ENCODE results near the gene MATCAP1.

Gene MATCAP1

GRCh38 chr16:67173323-67173722 lies 10.4 kb downstream of the MATCAP1 start:
- peak overlapping the region; percentile 67 for H3K9ac ChIP-seq (ENCODE audit: low read length)
- no peaks in the 10 kb centered on the region for H3K36me3 ChIP-seq (ENCODE audit: control insufficient read depth, insufficient read depth, low read length)
- peaks cover 3% of the 10 kb centered on the region for H3K27me3 ChIP-seq (ENCODE audit: control insufficient read depth, insufficient read depth, low read length)
- peak overlapping the region; percentile 32 for H3K4me3 ChIP-seq (ENCODE audit: low read length)
- no peaks in the 10 kb centered on the region for H3K9me3 ChIP-seq (ENCODE audit: control insufficient read depth, low read length)
- H3K4me1 ChIP-seq (ENCODE audit: control insufficient read depth, insufficient read depth, low read length), result peaks cover 47% of the 10 kb centered on the region

GRCh38 chr16:67170949-67171649 lies 12.7 kb downstream of the MATCAP1 start:
- Histone ChIP-seq H3K9me3 (ENCODE audit: control insufficient read depth, low read length) (no peaks in the 10 kb centered on the region), H3K27me3 (ENCODE audit: control insufficient read depth, insufficient read depth, low read length) (peaks cover 3% of the 10 kb centered on the region), H3K4me3 (ENCODE audit: low read length) (no peak overlapping the region), H3K9ac (ENCODE audit: low read length) (peak overlapping the region; percentile 67), H3K4me1 (ENCODE audit: control insufficient read depth, insufficient read depth, low read length) (peaks cover 38% of the 10 kb centered on the region), H3K36me3 (ENCODE audit: control insufficient read depth, insufficient read depth, low read length) (peaks cover 4% of the 10 kb centered on the region)

GRCh38 chr16:67170168-67170948 lies 13.4 kb downstream of the MATCAP1 start, which contains the start of gene NOL3:
NOL3 (plus strand) TSS chr16:67170538.
- peak within 1 kb of the TSS; percentile 67 for H3K9ac ChIP-seq (ENCODE audit: low read length)
- peak within 1 kb of the TSS; percentile 63 for H3K4me3 ChIP-seq (ENCODE audit: low read length)
- H3K27me3 ChIP-seq (ENCODE audit: control insufficient read depth, insufficient read depth, low read length), result peaks cover 7% of the 10 kb centered on the region
- no peaks in the 10 kb centered on the region for H3K9me3 ChIP-seq (ENCODE audit: control insufficient read depth, low read length)
- peaks cover 40% of the 10 kb centered on the region for H3K4me1 ChIP-seq (ENCODE audit: control insufficient read depth, insufficient read depth, low read length)
- H3K36me3 ChIP-seq (ENCODE audit: control insufficient read depth, insufficient read depth, low read length), result peaks cover 4% of the 10 kb centered on the region

GRCh38 chr16:67169642-67170167 lies 14.1 kb downstream of the MATCAP1 start:
- Histone ChIP-seq H3K9ac (ENCODE audit: low read length) (peak overlapping the region; percentile 66), H3K27me3 (ENCODE audit: control insufficient read depth, insufficient read depth, low read length) (peaks cover 11% of the 10 kb centered on the region), H3K9me3 (ENCODE audit: control insufficient read depth, low read length) (no peaks in the 10 kb centered on the region), H3K4me1 (ENCODE audit: control insufficient read depth, insufficient read depth, low read length) (peaks cover 45% of the 10 kb centered on the region), H3K36me3 (ENCODE audit: control insufficient read depth, insufficient read depth, low read length) (peaks cover 4% of the 10 kb centered on the region), H3K4me3 (ENCODE audit: low read length) (peak overlapping the region; percentile 63)

GRCh38 chr16:67169011-67169451 lies 14.7 kb downstream of the MATCAP1 start:
- peaks cover 11% of the 10 kb centered on the region for H3K27me3 ChIP-seq (ENCODE audit: control insufficient read depth, insufficient read depth, low read length)
- no peak overlapping the region for H3K9ac ChIP-seq (ENCODE audit: low read length)
- peaks cover 4% of the 10 kb centered on the region for H3K36me3 ChIP-seq (ENCODE audit: control insufficient read depth, insufficient read depth, low read length)
- no peaks in the 10 kb centered on the region for H3K9me3 ChIP-seq (ENCODE audit: control insufficient read depth, low read length)
- no peak overlapping the region for H3K4me3 ChIP-seq (ENCODE audit: low read length)
- peaks cover 42% of the 10 kb centered on the region for H3K4me1 ChIP-seq (ENCODE audit: control insufficient read depth, insufficient read depth, low read length)

GRCh38 chr16:67167588-67167987 lies 16.2 kb downstream of the MATCAP1 start:
- no peak overlapping the region for H3K9ac ChIP-seq (ENCODE audit: low read length)
- H3K27me3 ChIP-seq (ENCODE audit: control insufficient read depth, insufficient read depth, low read length), result peaks cover 18% of the 10 kb centered on the region
- H3K4me1 ChIP-seq (ENCODE audit: control insufficient read depth, insufficient read depth, low read length), result peaks cover 36% of the 10 kb centered on the region
- H3K36me3 ChIP-seq (ENCODE audit: control insufficient read depth, insufficient read depth, low read length), result peaks cover 4% of the 10 kb centered on the region
- H3K9me3 ChIP-seq (ENCODE audit: control insufficient read depth, low read length), result no peaks in the 10 kb centered on the region
- no peak overlapping the region for H3K4me3 ChIP-seq (ENCODE audit: low read length)

- no peaks in the 10 kb centered on the region for H3K9me3 ChIP-seq (ENCODE audit: control insufficient read depth, low read length)
- H3K9ac ChIP-seq (ENCODE audit: low read length), result no peak overlapping the region
- H3K36me3 ChIP-seq (ENCODE audit: control insufficient read depth, insufficient read depth, low read length), result peaks cover 4% of the 10 kb centered on the region
- peaks cover 37% of the 10 kb centered on the region for H3K4me1 ChIP-seq (ENCODE audit: control insufficient read depth, insufficient read depth, low read length)
- H3K4me3 ChIP-seq (ENCODE audit: low read length), result no peak overlapping the region
- H3K27me3 ChIP-seq (ENCODE audit: control insufficient read depth, insufficient read depth, low read length), result peaks cover 18% of the 10 kb centered on the region
Measured at GRCh38 chr16:67166598-67167168, 17.1 kb downstream of the MATCAP1 start.

GRCh38 chr16:67166110-67166547 lies 17.6 kb downstream of the MATCAP1 start:
- Histone ChIP-seq H3K9ac (ENCODE audit: low read length) (no peak overlapping the region), H3K4me3 (ENCODE audit: low read length) (no peak overlapping the region), H3K9me3 (ENCODE audit: control insufficient read depth, low read length) (no peaks in the 10 kb centered on the region), H3K27me3 (ENCODE audit: control insufficient read depth, insufficient read depth, low read length) (peaks cover 18% of the 10 kb centered on the region), H3K4me1 (ENCODE audit: control insufficient read depth, insufficient read depth, low read length) (peaks cover 42% of the 10 kb centered on the region), H3K36me3 (ENCODE audit: control insufficient read depth, insufficient read depth, low read length) (peaks cover 4% of the 10 kb centered on the region)

GRCh38 chr16:67165121-67166078 lies 18.4 kb downstream of the MATCAP1 start:
- no peak overlapping the region for H3K4me3 ChIP-seq (ENCODE audit: low read length)
- no peaks in the 10 kb centered on the region for H3K9me3 ChIP-seq (ENCODE audit: control insufficient read depth, low read length)
- H3K9ac ChIP-seq (ENCODE audit: low read length), result peak overlapping the region; percentile 47
- H3K36me3 ChIP-seq (ENCODE audit: control insufficient read depth, insufficient read depth, low read length), result peaks cover 4% of the 10 kb centered on the region
- H3K4me1 ChIP-seq (ENCODE audit: control insufficient read depth, insufficient read depth, low read length), result peaks cover 39% of the 10 kb centered on the region
- H3K27me3 ChIP-seq (ENCODE audit: control insufficient read depth, insufficient read depth, low read length), result peaks cover 18% of the 10 kb centered on the region

- Histone ChIP-seq H3K9me3 (ENCODE audit: control insufficient read depth, low read length) (no peaks in the 10 kb centered on the region), H3K27me3 (ENCODE audit: control insufficient read depth, insufficient read depth, low read length) (peaks cover 18% of the 10 kb centered on the region), H3K4me3 (ENCODE audit: low read length) (no peak within 1 kb of the TSS), H3K4me1 (ENCODE audit: control insufficient read depth, insufficient read depth, low read length) (peaks cover 34% of the 10 kb centered on the region), H3K36me3 (ENCODE audit: control insufficient read depth, insufficient read depth, low read length) (peaks cover 4% of the 10 kb centered on the region), H3K9ac (ENCODE audit: low read length) (peak within 1 kb of the TSS; percentile 47)
Measured at GRCh38 chr16:67164599-67165061, 19.1 kb downstream of the MATCAP1 start, which contains the start of gene HSF4. HSF4 (plus strand) TSS chr16:67164745; CDS start chr16:67164812, 67 bp downstream.

- Histone ChIP-seq H3K9me3 (ENCODE audit: control insufficient read depth, low read length) (no peaks in the 10 kb centered on the region), H3K36me3 (ENCODE audit: control insufficient read depth, insufficient read depth, low read length) (peaks cover 4% of the 10 kb centered on the region), H3K4me1 (ENCODE audit: control insufficient read depth, insufficient read depth, low read length) (peaks cover 28% of the 10 kb centered on the region), H3K4me3 (ENCODE audit: low read length) (no peak overlapping the region), H3K27me3 (ENCODE audit: control insufficient read depth, insufficient read depth, low read length) (peaks cover 18% of the 10 kb centered on the region), H3K9ac (ENCODE audit: low read length) (no peak overlapping the region)
Measured at GRCh38 chr16:67163999-67164558, 19.7 kb downstream of the MATCAP1 start.

Data from mucosa of stomach (tissue), 1 donor.